Measurements from ENCODE around the gene PRR19.

The PRR19 gene

DNA sequence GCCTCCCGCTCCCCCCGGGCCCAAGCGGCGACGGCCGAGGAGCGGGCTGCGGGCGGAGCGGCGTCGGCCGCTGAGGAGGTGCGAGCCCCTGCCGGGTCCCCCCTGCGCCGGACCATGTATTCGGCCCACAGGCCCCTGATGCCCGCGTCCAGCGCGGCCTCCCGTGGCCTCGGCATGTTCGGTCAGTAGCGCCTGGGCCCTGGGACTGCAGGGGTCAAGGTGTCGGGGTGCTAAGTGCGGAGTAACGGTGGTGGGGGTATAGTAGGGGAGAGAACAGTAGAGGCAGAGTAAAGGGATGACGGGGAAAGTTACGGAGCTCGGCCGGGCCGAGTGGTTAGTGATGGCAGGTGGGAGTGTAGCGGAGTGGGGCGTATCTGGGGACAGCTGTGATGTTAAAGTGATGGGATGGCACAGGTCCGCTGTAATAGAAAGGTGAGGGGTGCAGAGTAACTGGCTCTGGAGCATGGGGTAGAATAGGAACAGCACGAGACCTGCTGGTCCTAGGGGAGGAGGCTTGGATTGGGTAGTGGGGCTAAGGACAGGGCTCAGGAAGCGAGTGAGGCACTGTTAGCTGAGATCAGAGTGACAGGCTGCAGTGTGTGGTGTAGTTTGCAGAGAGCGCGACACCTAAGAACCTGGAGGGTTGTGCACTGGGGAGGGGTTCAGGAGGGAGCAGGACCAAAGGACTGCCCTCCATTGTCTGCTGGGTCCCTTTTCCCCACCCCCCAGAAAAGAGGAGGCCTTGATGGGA is 17.2 kb upstream of the PRR19 start:
- no peak for DNase-seq

DNA sequence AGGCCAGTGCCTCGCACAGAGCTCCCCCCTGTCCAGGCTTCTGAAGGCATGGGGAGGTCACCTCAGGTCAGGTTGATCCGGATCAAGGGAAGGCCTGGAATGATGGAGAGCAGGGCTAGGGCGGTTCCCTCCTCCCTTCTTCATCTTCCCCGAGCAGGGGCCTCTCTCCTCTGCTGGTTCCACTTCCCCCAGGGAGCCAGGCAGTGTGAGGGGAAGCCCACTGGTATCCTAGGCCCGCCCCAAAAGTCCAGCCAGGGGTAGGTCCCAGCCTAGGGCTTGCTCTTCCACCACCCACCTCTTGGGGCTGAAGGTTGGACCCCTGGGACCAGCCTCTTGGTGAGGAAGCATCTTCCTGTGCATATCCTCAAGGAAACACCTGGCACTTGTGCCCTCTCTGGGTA is 16.4 kb upstream of the PRR19 start:
- DNase-seq = no peak

DNA sequence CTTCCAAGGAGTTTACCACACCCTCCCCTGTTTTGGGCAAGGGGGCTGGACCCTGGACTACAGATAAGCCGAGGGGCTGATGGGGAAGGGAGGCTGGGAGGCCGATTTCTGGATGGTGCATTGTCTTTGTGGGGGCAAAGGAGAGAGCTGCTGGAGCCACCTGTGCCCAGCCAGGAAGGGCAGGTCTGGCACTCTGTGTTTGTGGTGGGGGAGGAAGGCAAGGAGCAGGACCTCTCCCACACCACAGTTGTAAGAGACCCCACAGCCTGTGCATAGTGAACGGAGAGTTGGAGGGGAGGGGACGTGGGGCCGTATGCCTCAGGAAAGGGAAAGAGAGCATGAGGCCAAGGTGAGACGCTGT is 16.0 kb upstream of the PRR19 start:
- no peak for DNase-seq

DNA sequence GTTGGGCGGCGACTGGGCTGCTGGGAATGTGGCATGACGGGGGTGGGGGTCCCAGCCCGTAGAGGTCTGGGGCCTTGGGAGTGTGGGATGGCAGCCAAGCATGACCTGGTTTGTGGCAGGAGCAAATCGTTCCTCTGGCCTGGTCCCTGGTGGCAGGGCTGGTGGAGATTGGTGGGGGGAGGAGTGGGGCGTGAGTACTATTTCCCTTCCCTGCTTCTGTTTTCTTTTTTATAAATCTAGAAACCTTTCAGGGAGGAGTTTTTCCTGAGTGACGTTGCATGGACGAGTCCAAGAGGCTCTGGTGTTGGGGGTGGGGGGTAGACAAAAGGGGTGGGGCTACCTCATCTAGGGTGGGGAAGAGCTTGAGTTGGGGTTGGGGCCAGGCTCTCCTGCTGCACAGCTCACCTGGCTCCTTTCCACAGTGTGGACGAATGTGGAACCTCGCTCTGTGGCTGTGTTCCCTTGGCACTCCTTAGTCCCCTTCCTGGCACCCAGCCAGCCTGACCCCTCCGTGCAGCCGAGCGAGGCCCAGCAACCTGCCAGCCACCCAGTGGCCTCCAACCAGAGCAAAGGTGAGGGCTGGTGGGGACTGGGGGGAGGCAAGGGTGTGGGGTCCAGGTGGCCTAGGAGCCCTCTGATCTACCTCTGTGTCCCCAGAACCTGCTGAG is 15.4 kb upstream of the PRR19 start:
- no peak for DNase-seq

DNA sequence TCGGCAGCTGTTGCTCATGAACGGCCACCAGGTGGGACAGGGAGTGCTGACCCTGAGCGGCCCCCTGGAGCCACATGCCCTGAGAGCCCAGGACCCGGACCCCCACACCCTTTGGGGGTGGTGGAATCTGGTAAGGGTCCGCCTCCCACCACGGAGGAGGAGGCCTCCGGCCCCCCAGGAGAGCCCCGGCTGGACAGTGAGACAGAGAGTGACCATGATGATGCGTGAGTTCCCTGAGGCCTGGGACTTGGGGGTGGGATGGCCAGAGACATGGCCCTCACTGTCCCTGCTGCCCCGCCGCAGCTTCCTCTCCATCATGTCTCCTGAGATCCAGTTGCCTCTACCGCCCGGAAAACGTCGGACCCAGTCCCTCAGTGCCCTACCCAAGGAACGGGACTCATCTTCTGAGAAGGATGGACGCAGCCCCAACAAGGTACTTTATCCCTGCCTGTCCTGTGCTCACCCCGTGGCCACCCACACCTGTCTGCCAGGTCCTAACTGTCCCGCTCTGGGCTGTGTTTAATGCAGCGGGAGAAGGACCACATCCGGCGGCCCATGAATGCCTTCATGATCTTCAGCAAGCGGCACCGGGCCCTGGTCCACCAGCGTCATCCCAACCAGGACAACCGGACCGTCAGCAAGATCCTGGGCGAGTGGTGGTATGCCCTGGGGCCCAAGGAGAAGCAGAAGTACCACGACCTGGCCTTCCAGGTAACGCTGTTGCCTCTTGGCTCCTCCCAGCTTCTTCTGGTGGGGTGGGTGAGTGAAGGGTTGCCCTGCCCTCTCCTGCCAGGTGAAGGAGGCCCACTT is 14.7 kb upstream of the PRR19 start:
- DNase-seq = no peak

DNA sequence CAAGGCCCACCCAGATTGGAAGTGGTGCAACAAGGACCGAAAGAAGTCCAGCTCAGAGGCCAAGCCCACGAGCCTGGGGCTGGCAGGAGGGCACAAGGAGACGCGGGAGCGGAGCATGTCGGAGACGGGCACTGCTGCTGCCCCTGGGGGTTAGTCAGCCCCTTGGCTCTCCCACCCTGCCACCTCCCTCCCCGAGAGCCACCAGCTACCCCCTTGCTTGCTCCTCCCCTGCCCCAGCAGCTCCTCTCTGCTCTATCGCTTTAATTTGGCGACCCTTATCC is 14.2 kb upstream of the PRR19 start:
- no peak for DNase-seq

DNA sequence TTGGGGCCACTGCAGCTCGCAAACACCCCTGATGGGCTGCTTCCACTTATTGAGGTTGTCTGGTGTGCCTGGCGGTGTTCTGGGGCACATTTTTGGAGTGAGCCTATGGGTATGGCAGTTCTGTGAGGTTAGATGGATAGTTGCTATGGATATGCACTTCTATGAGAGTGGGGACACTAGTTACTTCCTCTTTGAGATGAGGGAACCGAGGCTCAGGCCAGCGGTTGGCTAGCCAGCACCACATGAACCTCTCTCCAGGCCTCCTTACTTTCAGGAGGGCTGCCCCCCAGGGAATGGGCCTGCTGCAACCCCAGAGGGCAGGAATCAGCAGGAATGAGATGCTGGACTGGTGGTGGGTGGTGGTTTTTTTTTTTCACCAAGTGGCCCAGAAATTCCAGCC is 13.5 kb upstream of the PRR19 start:
- no peak for DNase-seq

DNA sequence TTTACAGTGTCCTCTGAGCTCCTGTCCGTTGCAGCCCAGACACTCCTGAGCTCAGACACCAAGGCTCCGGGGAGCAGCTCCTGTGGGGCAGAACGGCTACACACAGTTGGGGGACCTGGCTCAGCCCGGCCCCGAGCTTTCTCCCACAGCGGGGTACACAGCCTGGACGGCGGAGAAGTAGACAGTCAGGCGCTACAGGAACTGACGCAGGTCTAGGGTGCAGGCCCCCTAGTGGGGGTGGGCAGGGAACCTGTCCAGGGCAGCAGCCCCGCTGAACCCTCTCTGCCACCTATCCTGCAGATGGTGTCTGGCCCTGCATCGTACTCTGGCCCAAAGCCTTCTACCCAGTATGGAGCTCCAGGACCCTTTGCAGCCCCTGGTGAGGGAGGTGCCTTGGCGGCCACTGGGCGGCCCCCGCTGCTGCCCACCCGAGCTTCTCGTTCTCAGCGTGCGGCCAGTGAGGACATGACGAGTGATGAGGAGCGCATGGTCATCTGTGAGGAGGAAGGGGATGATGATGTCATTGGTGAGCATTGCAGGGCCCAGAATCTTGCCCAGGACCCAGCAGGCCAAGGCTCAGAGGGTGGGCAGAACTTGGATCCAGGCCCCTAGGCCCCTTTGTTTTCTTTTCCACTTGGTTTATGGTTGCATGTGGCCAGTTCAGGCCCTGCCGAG is 12.9 kb upstream of the PRR19 start:
- DNase-seq = no peak

DNA sequence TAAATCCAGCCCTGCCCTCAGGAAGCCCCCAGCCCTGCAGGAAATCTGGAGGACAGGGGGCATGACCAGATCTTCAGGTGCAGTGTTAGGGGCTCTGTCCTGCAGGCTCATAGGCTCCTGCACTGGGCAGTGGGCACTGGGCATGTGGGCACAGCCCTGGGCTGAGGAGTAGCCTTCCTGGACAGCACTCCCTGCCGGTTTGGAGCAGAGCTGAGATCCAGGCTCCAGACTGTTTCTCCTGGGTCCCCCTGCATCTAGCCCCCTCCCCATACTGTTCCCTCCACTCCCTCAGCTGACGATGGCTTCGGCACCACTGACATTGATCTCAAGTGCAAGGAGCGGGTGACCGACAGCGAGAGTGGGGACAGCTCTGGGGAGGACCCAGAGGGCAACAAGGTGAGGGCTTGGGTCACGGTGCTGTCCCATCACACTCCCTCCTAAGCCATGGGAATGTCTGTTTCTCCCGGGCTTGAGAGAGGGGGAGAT is 12.3 kb upstream of the PRR19 start:
- DNase-seq = no peak

DNA sequence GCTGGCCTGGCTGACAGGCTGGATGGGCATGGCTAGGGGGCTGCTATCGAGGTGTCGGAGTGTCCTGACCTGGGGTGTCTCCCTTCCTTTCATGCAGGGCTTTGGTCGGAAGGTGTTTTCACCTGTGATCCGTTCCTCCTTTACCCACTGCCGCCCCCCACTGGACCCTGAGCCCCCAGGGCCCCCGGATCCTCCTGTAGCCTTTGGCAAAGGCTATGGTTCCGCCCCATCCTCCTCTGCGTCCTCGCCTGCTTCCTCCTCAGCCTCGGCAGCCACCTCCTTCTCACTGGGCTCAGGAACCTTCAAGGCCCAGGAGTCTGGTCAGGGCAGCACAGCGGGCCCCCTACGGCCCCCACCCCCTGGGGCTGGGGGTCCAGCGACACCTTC is 11.8 kb upstream of the PRR19 start:
- no peak for DNase-seq

DNA sequence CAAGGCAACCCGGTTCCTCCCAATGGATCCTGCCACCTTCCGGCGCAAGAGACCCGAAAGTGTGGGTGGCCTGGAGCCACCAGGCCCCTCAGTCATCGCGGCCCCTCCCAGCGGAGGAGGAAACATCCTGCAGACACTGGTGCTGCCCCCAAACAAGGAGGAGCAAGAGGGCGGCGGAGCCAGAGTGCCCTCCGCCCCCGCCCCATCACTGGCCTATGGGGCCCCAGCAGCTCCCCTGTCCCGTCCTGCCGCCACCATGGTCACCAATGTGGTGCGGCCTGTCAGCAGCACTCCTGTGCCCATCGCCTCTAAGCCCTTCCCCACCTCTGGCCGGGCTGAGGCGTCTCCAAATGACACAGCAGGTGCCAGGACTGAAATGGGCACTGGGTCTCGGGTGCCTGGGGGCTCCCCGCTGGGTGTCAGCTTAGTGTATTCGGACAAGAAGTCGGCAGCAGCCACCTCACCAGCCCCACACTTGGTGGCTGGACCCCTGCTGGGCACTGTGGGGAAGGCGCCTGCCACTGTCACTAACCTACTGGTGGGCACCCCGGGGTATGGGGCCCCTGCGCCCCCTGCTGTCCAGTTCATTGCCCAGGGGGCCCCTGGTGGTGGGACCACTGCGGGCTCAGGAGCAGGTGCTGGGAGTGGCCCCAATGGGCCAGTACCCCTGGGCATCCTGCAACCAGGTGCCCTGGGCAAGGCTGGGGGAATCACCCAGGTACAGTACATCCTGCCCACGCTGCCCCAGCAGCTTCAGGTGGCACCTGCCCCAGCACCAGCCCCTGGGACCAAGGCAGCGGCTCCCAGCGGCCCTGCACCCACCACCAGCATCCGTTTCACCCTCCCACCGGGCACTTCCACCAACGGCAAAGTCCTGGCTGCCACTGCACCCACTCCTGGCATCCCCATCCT is 11.2 kb upstream of the PRR19 start:
- no peak for DNase-seq

DNA sequence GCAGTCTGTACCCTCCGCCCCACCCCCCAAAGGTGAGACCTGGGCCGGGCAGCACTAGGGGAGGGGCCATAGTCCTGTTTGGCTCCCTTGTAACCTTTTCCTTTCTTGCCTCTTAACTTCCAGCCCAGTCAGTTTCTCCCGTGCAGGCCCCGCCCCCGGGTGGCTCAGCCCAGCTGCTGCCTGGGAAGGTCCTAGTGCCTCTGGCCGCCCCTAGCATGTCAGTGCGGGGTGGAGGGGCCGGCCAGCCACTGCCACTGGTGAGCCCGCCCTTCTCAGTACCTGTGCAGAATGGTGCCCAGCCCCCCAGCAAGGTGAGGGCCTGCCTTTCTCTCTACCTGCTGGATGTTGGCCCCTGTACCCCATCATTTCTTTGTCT is 10.5 kb upstream of the PRR19 start:
- DNase-seq = no peak

DNA sequence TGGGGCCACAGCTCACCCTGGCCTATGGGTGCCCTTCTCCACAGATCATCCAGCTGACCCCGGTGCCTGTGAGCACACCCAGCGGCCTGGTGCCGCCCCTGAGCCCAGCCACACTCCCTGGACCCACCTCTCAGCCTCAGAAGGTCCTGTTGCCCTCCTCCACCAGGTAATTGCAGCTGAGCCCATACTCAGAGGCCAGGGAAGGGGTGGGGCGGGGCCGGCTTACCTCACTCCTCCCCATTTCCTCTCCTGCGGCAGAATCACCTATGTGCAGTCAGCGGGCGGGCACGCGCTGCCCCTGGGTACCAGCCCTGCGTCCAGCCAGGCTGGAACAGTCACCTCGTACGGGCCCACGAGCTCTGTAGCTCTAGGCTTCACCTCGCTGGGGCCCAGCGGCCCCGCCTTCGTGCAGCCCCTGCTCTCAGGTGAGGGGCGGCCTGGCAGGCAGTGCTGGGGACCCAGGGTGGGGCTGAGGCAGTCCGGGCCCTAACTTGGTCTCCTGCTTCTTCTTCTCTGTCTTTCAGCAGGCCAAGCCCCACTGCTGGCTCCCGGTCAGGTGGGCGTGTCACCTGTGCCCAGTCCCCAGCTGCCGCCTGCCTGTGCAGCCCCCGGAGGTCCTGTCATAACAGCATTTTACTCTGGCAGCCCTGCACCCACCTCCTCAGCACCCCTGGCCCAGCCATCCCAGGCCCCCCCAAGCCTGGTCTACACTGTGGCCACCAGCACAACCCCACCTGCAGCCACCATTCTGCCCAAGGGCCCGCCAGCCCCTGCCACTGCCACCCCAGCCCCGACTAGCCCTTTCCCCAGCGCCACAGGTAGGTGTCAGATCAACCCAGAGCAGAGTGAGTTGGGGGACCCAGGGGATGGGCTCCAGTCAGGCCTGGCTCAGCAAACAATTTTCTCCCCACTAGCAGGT is 9.6 kb upstream of the PRR19 start:
- DNase-seq = no peak

DNA sequence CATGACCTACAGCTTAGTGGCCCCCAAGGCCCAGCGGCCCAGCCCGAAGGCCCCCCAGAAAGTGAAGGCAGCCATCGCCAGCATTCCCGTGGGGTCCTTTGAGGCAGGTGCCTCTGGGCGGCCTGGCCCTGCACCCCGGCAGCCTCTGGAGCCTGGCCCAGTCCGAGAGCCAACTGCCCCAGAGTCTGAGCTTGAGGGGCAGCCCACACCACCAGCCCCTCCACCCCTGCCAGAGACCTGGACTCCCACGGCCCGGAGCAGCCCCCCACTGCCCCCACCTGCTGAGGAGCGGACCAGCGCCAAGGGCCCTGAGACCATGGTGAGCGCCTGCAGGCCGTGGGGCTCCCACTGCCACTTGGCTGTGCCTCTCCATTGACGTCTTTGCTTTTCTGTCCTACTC is 9.0 kb upstream of the PRR19 start:
- no peak for DNase-seq

DNA sequence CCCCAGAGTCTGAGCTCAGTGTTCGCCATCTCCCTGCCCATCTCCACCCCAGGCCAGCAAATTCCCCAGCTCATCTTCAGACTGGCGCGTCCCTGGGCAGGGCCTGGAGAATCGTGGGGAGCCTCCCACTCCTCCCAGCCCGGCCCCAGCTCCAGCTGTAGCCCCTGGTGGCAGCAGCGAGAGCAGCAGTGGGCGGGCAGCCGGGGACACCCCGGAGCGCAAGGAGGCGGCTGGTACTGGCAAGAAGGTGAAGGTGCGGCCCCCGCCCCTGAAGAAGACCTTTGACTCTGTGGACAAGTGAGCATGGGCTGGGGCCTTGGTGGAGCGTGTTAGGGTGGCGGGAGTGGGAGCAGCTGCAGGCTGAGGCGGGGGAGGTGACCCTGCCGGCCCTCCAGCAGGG is 8.4 kb upstream of the PRR19 start:
- no peak for DNase-seq

DNA sequence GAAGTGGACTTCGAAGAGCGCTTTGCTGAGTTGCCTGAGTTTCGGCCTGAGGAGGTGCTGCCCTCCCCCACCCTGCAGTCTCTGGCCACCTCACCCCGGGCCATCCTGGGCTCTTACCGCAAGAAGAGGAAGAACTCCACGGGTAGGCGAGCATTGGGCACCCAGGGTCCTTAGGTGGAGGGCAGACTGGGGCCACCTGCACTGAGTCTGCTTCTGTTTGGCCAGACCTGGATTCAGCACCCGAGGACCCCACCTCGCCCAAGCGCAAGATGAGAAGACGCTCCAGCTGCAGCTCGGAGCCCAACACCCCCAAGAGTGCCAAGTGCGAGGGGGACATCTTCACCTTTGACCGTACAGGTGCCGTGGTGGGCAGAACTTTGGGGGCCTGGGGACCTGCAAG is 8.0 kb upstream of the PRR19 start:
- no peak for DNase-seq

DNA sequence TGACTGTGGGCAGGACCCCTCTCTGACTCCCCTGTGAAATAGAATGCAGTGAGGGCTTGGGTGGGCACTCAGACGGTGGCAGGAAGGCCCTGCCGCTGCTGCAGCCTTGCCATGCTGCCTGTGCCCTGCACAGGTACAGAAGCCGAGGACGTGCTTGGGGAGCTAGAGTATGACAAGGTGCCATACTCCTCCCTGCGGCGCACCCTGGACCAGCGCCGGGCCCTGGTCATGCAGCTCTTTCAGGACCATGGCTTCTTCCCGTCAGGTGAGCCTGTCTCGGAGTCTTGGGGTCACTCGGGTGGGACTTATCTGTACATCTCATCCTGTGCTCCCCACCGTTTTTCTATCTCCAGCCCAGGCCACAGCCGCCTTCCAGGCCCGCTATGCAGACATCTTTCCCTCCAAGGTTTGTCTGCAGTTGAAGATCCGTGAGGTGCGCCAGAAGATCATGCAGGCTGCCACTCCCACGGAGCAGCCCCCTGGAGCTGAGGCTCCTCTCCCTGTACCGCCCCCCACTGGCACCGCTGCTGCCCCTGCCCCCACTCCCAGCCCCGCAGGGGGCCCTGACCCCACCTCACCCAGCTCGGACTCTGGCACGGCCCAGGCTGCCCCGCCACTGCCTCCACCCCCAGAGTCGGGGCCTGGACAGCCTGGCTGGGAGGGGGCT is 7.3 kb upstream of the PRR19 start:
- no peak for DNase-seq

DNA sequence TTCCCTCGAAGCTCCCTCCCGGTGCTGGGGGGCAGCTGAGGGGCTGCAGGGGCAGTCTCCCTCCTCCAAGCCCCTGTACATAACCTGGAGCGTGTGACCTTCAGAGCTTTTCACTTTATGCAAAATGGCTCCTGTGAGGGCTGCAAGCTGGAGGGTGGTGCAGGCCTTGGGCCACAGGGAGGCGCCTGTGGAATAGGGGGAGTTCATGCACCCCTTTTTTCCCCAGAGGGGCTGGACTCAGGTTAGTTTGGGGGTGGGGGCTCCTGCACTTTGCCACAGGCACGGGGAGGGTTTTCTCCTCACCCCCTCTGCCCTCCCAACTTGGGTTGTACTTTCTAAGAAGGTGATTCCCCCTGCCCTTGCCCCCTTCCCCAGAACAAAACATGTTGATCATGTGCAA is 6.6 kb upstream of the PRR19 start:
- no peak for DNase-seq

DNA sequence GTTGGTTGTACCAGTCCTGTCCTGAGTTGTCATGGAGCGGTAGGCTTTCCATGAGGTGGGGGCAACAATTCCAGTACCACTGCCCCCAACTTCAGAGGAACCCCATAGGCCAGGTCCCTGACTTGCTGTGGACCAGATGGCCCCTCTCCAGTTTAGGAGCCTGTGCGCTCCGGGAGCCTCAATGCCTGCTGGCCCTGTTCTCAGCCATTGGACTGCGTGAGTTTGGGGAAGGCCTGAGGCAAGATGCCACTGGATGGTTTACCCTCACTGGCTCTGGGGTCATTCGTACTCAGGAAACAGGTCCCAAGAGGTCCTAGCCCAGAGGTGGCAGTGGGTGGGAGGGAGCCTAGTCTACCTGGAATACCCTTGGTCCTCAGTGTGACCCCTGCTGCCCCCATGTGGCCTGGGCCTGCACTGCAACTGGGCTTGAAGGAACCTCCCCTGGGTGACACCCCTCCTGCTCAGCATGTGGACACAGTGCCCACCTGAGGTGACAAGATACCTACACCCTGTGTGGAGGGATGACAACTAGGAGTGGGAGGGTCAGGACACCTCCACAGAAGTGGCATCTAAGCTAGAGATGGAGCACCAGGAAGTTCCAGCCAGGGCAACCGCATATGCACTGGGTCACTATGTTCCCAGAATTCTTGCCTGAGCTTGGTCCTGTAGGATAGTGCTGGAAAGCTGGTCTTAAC is 6.0 kb upstream of the PRR19 start:
- no peak for DNase-seq

DNA sequence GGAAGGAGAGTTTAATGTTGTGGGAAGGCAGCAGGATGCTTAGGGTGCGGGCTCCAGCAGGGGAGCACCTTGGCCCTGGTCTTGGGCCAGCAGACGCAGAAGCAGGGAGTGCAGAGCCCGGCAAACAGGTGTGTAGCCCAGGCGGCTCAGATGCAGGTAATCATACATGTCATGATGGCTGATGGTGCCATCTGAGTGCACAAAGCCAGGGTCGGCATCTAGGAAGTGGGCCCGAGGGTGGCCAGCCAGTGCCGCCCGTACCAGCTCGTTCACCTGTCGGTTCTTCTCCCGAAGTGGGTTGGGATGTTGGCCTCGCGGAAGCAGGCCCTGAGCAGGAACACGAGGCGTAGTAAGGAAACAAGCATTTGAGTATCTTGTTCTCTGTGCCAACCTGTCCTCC is 4.9 kb upstream of the PRR19 start:
- DNase-seq = no peak

Data from GF-D8 (cell line).